HepG2 (cell line): Measurements from ENCODE around the gene KCNIP3. TPM values are rescaled to one million over a fixed set of nuclear protein-coding genes. Genes with fewer than 3 reads are reported as not detected.

Experiments used
- ETS1 ChIP-seq: sonication (generic); formaldehyde crosslinking; IDR thresholded peaks from 2 replicates; pipeline ENCODE4 v1.4.0; 2020; ENCODE audit warnings: missing genetic modification reagents
- GATA4 ChIP-seq: sonication (generic); IDR thresholded peaks from 2 replicates; pipeline ENCODE4 v1.6.1; 2016; ENCODE audit warnings: antibody characterized with exemption, low read depth, borderline replicate concordance
- JDP2 ChIP-seq: sonication (generic); formaldehyde crosslinking; IDR thresholded peaks from 2 replicates; pipeline ENCODE4 v1.8.1; 2022; ENCODE audit warnings: missing genetic modification reagents, borderline replicate concordance
- STAG1 ChIP-seq: sonication (generic); formaldehyde crosslinking; IDR thresholded peaks from 2 replicates; pipeline ENCODE4 v1.4.0; 2020; ENCODE audit warnings: missing genetic modification reagents
- TOE1 ChIP-seq: sonication (generic); formaldehyde crosslinking; IDR thresholded peaks from 2 replicates; pipeline ENCODE4 v1.4.0; 2020; ENCODE audit warnings: mild to moderate bottlenecking, missing genetic modification reagents
- ZBTB43 ChIP-seq: sonication (generic); formaldehyde crosslinking; conservative IDR thresholded peaks from 2 replicates; pipeline ENCODE4 v1.4.0; 2020; ENCODE audit warnings: missing genetic modification reagents
- ZNF644 ChIP-seq: IDR thresholded peaks from 2 replicates; pipeline ENCODE4 v1.6.1; 2016; ENCODE audit warnings: low read depth
- ZNF883 ChIP-seq: sonication (generic); formaldehyde crosslinking; IDR thresholded peaks from 2 replicates; pipeline ENCODE4 v1.5.1; 2020; ENCODE audit warnings: mild to moderate bottlenecking, missing genetic modification reagents; ENCODE audit errors: not compliant biosample characterization
- polyA plus RNA-seq, 8 experiments: library from polyadenylated mRNA; depleted of rRNA in 3 of 8; stranded (reverse) in 7 of 8; unstranded in 1 of 8; fragments of >200 nt; fragmentation: Illumina TruSeq in 4 of 8; extraction: Trizol in 4 of 8; gene quantifications; 2 replicates each; pipeline versions ENCODE4 v1.2.1 to v1.2.3, GENCODE V29; 2011 to 2016; ENCODE audit warnings: low read depth in 4 of 8, missing spikeins in 1 of 8, mixed read lengths in 1 of 8; ENCODE audit not compliant: insufficient read depth in 1 of 8
- total RNA-seq, 5 experiments: library from RNA; depleted of rRNA; stranded (reverse); fragments of >200 nt; fragmentation: Illumina TruSeq; extraction: Trizol; gene quantifications; 2 replicates each; pipeline ENCODE4 v1.2.3, GENCODE V29; 2016; ENCODE audit warnings: low read depth in 1 of 5
- TF ChIP-seq, protein P1 (sequence below), 2 experiments: fragments of 450-650 bp in 1 of 2; sonication (generic) in 1 of 2; formaldehyde crosslinking in 1 of 2; IDR thresholded peaks; 2 replicates each; pipeline versions ENCODE4 v1.6.1 to v1.8.0; 2016 to 2022; ENCODE audit warnings: antibody characterized with exemption in 1 of 2, mild to moderate bottlenecking in 1 of 2, missing genetic modification reagents in 1 of 2
- TF ChIP-seq, protein P2 (sequence below): sonication (generic); formaldehyde crosslinking; IDR thresholded peaks from 2 replicates; pipeline ENCODE4 v1.5.0; 2020; ENCODE audit warnings: missing genetic modification reagents
- TF ChIP-seq, protein P3 (sequence below): sonication (generic); formaldehyde crosslinking; IDR thresholded peaks from 2 replicates; pipeline ENCODE4 v1.4.0; 2020; ENCODE audit warnings: missing genetic modification reagents, mild to moderate bottlenecking, borderline replicate concordance

Gene KCNIP3
- total and polyA plus RNA-seq, 2 of the 13 experiments (the other 11 are each of a cell fraction or from before 2014, with no cell fraction given) = not detected

- TF ChIP-seq, protein P1, sequence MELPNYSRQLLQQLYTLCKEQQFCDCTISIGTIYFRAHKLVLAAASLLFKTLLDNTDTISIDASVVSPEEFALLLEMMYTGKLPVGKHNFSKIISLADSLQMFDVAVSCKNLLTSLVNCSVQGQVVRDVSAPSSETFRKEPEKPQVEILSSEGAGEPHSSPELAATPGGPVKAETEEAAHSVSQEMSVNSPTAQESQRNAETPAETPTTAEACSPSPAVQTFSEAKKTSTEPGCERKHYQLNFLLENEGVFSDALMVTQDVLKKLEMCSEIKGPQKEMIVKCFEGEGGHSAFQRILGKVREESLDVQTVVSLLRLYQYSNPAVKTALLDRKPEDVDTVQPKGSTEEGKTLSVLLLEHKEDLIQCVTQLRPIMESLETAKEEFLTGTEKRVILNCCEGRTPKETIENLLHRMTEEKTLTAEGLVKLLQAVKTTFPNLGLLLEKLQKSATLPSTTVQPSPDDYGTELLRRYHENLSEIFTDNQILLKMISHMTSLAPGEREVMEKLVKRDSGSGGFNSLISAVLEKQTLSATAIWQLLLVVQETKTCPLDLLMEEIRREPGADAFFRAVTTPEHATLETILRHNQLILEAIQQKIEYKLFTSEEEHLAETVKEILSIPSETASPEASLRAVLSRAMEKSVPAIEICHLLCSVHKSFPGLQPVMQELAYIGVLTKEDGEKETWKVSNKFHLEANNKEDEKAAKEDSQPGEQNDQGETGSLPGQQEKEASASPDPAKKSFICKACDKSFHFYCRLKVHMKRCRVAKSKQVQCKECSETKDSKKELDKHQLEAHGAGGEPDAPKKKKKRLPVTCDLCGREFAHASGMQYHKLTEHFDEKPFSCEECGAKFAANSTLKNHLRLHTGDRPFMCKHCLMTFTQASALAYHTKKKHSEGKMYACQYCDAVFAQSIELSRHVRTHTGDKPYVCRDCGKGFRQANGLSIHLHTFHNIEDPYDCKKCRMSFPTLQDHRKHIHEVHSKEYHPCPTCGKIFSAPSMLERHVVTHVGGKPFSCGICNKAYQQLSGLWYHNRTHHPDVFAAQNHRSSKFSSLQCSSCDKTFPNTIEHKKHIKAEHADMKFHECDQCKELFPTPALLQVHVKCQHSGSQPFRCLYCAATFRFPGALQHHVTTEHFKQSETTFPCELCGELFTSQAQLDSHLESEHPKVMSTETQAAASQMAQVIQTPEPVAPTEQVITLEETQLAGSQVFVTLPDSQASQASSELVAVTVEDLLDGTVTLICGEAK (IDR thresholded peaks at IDR 0.05) = no peak
- TF ChIP-seq, protein P1 (CRISPR knock-in tag; IDR thresholded peaks at IDR 0.05) = no peak
- TF ChIP-seq STAG1 (CRISPR knock-in tag) (peak; percentile 85), TOE1 (no peak), GATA4 (no peak), ZBTB43 (no peak), ZNF883 (CRISPR knock-in tag) (no peak), ETS1 (no peak), JDP2 (CRISPR knock-in tag) (no peak), ZNF644 (CRISPR knock-in tag) (no peak)
- TF ChIP-seq, protein P2, sequence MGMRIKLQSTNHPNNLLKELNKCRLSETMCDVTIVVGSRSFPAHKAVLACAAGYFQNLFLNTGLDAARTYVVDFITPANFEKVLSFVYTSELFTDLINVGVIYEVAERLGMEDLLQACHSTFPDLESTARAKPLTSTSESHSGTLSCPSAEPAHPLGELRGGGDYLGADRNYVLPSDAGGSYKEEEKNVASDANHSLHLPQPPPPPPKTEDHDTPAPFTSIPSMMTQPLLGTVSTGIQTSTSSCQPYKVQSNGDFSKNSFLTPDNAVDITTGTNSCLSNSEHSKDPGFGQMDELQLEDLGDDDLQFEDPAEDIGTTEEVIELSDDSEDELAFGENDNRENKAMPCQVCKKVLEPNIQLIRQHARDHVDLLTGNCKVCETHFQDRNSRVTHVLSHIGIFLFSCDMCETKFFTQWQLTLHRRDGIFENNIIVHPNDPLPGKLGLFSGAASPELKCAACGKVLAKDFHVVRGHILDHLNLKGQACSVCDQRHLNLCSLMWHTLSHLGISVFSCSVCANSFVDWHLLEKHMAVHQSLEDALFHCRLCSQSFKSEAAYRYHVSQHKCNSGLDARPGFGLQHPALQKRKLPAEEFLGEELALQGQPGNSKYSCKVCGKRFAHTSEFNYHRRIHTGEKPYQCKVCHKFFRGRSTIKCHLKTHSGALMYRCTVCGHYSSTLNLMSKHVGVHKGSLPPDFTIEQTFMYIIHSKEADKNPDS = no peak
- TF ChIP-seq, protein P3, sequence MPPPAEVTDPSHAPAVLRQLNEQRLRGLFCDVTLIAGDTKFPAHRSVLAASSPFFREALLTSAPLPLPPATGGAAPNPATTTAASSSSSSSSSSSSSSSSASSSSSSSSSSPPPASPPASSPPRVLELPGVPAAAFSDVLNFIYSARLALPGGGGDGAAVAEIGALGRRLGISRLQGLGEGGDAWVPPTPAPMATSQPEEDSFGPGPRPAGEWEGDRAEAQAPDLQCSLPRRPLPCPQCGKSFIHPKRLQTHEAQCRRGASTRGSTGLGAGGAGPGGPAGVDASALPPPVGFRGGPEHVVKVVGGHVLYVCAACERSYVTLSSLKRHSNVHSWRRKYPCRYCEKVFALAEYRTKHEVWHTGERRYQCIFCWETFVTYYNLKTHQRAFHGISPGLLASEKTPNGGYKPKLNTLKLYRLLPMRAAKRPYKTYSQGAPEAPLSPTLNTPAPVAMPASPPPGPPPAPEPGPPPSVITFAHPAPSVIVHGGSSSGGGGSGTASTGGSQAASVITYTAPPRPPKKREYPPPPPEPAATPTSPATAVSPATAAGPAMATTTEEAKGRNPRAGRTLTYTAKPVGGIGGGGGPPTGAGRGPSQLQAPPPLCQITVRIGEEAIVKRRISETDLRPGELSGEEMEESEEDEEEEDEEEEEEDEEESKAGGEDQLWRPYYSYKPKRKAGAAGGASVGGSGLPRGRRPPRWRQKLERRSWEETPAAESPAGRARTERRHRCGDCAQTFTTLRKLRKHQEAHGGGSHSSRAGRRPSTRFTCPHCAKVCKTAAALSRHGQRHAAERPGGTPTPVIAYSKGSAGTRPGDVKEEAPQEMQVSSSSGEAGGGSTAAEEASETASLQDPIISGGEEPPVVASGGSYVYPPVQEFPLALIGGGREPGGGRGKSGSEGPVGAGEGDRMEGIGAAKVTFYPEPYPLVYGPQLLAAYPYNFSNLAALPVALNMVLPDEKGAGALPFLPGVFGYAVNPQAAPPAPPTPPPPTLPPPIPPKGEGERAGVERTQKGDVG (CRISPR knock-in tag) = no peak
Observed at GRCh38 chr2:95314964-95315611, 17.9 kb downstream of the KCNIP3 start (continued).
